UCSD-AML1 (cell line): ENCODE measurements around the gene HINFP.
"Not testable (repeated sequence)": the region's sequence is repeated elsewhere in the genome, so short reads cannot be mapped to it uniquely, and the experiment has no call there.

Experiments used
- DNase-seq: peaks from one replicate; lab custom pipeline; 2025; ENCODE audit not compliant: unreplicated experiment; lab: John Stamatoyannopoulos, UW

Gene HINFP

GRCh38 chr11:119117004-119117706 lies 4.2 kb upstream of the HINFP start:
- DNase-seq, result no peak

- no peak for DNase-seq
These were observed 3.2 kb upstream of the HINFP start for GRCh38 chr11:119118227-119118626.

GRCh38 chr11:119118946-119119345 lies 2.4 kb upstream of the HINFP start:
- no peak for DNase-seq

- no peak for DNase-seq
These were observed 757 bp upstream of the HINFP start for GRCh38 chr11:119120639-119121007.

- DNase-seq, result no peak
These were observed 388 bp downstream of the HINFP start for GRCh38 chr11:119121811-119122124.

GRCh38 chr11:119125821-119126220 lies 4.4 kb downstream of the HINFP start:
- no peak for DNase-seq

- no peak for DNase-seq
These were observed 5.4 kb downstream of the HINFP start for GRCh38 chr11:119126675-119127268.

- peak; percentile 24 for DNase-seq
These were observed 9.3 kb downstream of the HINFP start for GRCh38 chr11:119130662-119131061.

- DNase-seq, result peak; percentile 41
These were observed 13.1 kb downstream of the HINFP start for GRCh38 chr11:119134389-119134978.

- DNase-seq, result not testable (repeated sequence)
These were observed 17.9 kb downstream of the HINFP start for GRCh38 chr11:119139276-119139675.

- peak; percentile 58 for DNase-seq
These were observed 23.6 kb downstream of the HINFP start for GRCh38 chr11:119144825-119145486.

- no peak for DNase-seq
These were observed 24.2 kb downstream of the HINFP start for GRCh38 chr11:119145551-119145950.

GRCh38 chr11:119147604-119148333 lies 26.4 kb downstream of the HINFP start:
- DNase-seq, result no peak

GRCh38 chr11:119148720-119149017 lies 27.3 kb downstream of the HINFP start:
- no peak for DNase-seq

GRCh38 chr11:119149018-119149785 lies 27.8 kb downstream of the HINFP start, which contains the start of gene ABCG4:
ABCG4 (plus strand) TSS chr11:119149052; CDS start chr11:119149966, 914 bp downstream.
- no peak for DNase-seq

- DNase-seq, result no peak
These were observed 28.5 kb downstream of the HINFP start for GRCh38 chr11:119149786-119150275.

- DNase-seq, result no peak
These were observed 30.7 kb downstream of the HINFP start for GRCh38 chr11:119152043-119152442.

GRCh38 chr11:119152604-119153003 lies 31.2 kb downstream of the HINFP start:
- DNase-seq, result no peak

- DNase-seq, result no peak
These were observed 31.9 kb downstream of the HINFP start for GRCh38 chr11:119153049-119153818.

GRCh38 chr11:119154178-119154577 lies 32.8 kb downstream of the HINFP start:
- no peak for DNase-seq
